ENCODE data around the gene RASA3.
"Not testable (repeated sequence)": the region's sequence is repeated elsewhere in the genome, so short reads cannot be mapped to it uniquely, and the experiment has no call there.

RASA3 gene

GRCh38 chr13:114077099-114077932 lies 55.1 kb downstream of the RASA3 start:
- Histone ChIP-seq H3K4me3 (replicated peaks; ENCODE audit: insufficient read depth, low read length) (no peak overlapping the region), H3K27me3 (ENCODE audit: insufficient read depth, poor library complexity, severe bottlenecking) (no peaks in the 10 kb centered on the region), H3K27ac (replicated peaks) (no peak overlapping the region)
- no peak for DNase-seq (ENCODE audit: low read depth in 1 of 2, low spot score in 1 of 2)
- TF ChIP-seq, protein P1, sequence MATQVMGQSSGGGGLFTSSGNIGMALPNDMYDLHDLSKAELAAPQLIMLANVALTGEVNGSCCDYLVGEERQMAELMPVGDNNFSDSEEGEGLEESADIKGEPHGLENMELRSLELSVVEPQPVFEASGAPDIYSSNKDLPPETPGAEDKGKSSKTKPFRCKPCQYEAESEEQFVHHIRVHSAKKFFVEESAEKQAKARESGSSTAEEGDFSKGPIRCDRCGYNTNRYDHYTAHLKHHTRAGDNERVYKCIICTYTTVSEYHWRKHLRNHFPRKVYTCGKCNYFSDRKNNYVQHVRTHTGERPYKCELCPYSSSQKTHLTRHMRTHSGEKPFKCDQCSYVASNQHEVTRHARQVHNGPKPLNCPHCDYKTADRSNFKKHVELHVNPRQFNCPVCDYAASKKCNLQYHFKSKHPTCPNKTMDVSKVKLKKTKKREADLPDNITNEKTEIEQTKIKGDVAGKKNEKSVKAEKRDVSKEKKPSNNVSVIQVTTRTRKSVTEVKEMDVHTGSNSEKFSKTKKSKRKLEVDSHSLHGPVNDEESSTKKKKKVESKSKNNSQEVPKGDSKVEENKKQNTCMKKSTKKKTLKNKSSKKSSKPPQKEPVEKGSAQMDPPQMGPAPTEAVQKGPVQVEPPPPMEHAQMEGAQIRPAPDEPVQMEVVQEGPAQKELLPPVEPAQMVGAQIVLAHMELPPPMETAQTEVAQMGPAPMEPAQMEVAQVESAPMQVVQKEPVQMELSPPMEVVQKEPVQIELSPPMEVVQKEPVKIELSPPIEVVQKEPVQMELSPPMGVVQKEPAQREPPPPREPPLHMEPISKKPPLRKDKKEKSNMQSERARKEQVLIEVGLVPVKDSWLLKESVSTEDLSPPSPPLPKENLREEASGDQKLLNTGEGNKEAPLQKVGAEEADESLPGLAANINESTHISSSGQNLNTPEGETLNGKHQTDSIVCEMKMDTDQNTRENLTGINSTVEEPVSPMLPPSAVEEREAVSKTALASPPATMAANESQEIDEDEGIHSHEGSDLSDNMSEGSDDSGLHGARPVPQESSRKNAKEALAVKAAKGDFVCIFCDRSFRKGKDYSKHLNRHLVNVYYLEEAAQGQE (IDR thresholded peaks at IDR 0.05; ENCODE audit: insufficient replicate concordance, low read depth), result no peak
- TF ChIP-seq POLR2AphosphoS5 (IDR thresholded peaks at IDR 0.05; ENCODE audit: low read depth) (no peak), CTCF (IDR thresholded peaks at IDR 0.05; ENCODE audit: insufficient read depth, low read length) (no peak)

DNA sequence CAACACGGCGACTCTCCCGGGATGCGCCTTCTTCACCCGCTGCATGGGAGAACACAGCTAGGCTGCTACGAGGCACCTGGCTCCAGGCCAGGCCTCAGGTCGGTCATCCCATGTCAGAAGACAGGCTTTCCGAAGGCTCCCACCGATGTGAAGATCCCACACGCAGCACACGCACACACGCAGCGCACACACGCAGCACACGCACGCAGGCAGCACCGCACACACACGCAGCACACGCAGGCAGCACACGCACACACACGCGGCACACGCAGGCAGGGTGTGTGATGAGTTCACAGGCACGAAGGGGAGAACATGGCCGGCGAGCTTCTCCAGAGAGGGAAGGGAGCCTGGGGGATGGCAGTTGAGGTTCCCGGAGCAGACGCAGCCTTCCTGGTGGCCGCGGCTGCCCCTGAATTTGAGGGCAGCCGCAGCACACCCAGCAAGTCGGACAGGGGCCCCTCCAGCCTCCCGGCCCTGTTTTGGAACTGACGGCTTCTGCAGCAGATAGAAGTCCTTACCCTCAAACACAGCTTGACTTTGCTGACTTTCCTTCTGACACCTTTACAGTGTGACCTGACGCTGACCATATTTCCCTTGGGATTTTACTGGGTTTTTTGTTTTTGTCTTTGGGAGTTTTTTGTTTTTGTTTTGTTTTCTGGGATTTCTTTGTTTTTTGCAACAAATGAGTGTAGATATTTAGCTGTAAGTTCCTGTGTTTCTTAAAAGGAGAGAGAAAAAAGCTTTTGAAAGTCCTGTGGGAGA lies 55.9 kb downstream of the RASA3 start:
- Histone ChIP-seq H3K4me3 (replicated peaks; ENCODE audit: insufficient read depth, low read length) (no peak overlapping the region), H3K27ac (replicated peaks) (no peak overlapping the region), H3K27me3 (ENCODE audit: insufficient read depth, poor library complexity, severe bottlenecking) (no peaks in the 10 kb centered on the region)
- DNase-seq (ENCODE audit: low read depth in 1 of 2, low spot score in 1 of 2), result no peak
- TF ChIP-seq SPI1 (IDR thresholded peaks at IDR 0.05; ENCODE audit: borderline replicate concordance, low read depth), result no peak
- TF ChIP-seq POLR2AphosphoS5 (IDR thresholded peaks at IDR 0.05; ENCODE audit: low read depth), result no peak
- TF ChIP-seq, protein P1 (IDR thresholded peaks at IDR 0.05; ENCODE audit: insufficient replicate concordance, low read depth), result no peak
- no peak for TF ChIP-seq CTCF (IDR thresholded peaks at IDR 0.05; ENCODE audit: insufficient read depth, low read length)
- no peak for TF ChIP-seq GABPA (IDR thresholded peaks at IDR 0.05; ENCODE audit: low read depth)

DNA sequence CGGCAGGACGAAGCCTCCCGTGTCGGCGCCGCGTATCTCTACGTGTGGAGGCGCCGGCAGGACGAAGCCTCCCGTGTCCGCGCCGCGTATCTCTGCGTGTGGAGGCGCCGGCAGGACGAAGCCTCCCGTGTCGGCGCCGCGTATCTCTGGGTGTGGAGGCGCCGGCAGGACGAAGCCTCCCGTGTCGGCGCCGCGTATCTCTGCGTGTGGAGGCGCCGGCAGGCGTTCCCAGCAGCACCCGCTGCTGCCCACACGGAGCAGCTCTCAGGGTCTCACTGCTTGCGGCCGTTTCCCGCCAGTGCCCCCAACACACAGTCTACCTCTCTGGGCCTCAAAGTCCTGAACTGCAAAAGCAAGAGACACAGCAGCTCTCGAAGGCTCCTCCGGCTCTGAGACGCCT lies 56.6 kb downstream of the RASA3 start:
- not testable (repeated sequence) for H3K27ac ChIP-seq (replicated peaks); H3K27me3 ChIP-seq (ENCODE audit: insufficient read depth, poor library complexity, severe bottlenecking)

GRCh38 chr13:114074671-114075315 lies 57.6 kb downstream of the RASA3 start:
- TF ChIP-seq GABPA (IDR thresholded peaks at IDR 0.05; ENCODE audit: low read depth), result no peak
- no peak overlapping the region for H3K27ac ChIP-seq (replicated peaks)
- no peak for DNase-seq (ENCODE audit: low read depth in 1 of 2, low spot score in 1 of 2)
- H3K4me3 ChIP-seq (replicated peaks; ENCODE audit: insufficient read depth, low read length), result no peak overlapping the region
- no peaks in the 10 kb centered on the region for H3K27me3 ChIP-seq (ENCODE audit: insufficient read depth, poor library complexity, severe bottlenecking)

More for the DNA sequence above, 56.6 kb downstream of the RASA3 start:
- not testable (repeated sequence) for H3K4me3 ChIP-seq (replicated peaks; ENCODE audit: insufficient read depth, low read length); DNase-seq (ENCODE audit: low read depth in 1 of 2, low spot score in 1 of 2)
